DMS114 treated with DMSO at 0.1 percent for 48 hours (cell line): ENCODE data around the gene NLRC5.
"Not testable (repeated sequence)": the region's sequence is repeated elsewhere in the genome, so short reads cannot be mapped to it uniquely, and the experiment has no call there.

Source experiments
- DNase-seq: peaks from one replicate; lab custom pipeline; 2025; ENCODE audit not compliant: unreplicated experiment; lab: John Stamatoyannopoulos, UW

NLRC5 gene

DNA sequence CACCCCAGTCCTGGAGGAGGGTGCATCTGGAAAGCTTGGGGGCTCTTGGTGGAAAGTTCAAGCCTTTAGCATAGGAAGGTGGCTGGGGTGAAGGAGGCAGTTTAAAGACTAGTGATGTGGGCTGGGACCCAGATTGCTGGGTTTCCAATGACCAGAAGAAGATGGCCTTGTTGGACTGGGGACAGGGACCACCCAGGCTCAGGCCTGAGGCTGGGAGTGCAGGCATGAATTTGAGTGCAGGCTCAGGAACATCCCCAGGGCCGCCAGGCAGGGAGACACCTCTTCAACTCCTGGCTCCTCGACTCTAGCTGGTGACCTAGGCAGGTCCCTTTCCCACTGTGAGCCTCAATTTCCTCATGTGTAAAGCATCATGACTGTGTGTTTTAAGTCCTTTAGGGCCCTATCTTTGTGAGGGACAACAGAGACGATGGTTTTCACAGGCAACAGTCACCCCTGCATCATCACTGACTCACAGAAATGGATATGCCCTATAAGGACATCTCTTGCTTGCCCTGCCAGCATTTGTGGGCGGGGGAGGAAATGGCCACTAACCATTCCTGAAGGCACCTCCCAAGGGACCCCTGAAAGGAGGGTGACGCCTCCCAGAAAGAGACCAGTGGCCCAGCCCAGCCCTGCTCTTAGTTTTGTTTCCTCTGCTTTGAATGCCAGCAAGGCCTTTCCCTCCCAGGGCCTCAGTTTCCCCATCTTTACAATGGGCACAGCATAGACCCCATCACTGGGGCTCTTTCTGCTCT, 11.1 kb downstream of the NLRC5 start:
- DNase-seq, result no peak

- no peak for DNase-seq
Measured at GRCh38 chr16:57001026-57001679, 11.8 kb downstream of the NLRC5 start.

DNA sequence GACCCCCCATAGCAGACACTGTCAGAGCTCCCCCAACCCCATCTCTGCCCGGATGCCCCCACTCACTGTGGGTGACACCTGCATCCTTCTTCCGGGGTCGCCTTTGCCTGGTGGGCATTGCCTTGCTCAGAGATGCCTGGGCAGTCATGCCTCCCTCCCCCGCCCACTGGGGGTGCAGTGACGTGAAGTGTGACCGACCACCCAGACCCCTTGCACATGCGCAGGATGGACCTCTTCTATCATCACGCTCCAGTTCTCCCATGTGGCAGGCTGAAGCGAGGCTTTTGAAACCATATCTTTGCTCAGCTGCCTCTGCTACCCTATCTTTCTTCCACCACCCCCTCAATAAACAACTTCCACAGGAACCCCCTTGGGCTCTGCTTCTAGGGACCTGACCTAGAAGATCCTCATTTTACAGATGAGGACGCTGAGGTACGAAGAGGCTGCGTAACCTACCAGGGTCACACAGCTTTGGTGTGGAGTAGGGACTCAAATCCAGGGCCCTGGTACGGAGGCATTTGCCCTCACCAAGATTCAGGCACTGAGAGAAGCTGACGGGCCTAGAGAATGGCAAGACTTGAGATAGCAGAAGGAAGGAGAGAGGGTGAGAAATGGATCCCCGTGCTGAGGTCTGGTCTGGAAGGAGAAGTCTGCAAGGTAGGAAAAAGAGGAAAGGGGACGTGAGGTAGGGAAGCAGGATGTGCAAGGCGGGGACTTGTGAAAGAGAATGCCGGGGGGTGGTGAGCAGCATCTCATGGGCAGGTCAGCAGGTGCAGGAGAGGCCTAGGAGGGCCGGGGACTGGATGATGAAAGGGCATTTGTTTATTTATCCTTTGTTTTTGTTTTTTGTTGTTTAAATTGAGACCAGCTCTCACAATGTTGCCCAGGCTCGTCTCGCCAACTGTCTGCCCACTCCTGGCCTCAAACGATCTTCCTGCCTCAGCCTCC, 14.4 kb downstream of the NLRC5 start:
- no peak for DNase-seq

DNA sequence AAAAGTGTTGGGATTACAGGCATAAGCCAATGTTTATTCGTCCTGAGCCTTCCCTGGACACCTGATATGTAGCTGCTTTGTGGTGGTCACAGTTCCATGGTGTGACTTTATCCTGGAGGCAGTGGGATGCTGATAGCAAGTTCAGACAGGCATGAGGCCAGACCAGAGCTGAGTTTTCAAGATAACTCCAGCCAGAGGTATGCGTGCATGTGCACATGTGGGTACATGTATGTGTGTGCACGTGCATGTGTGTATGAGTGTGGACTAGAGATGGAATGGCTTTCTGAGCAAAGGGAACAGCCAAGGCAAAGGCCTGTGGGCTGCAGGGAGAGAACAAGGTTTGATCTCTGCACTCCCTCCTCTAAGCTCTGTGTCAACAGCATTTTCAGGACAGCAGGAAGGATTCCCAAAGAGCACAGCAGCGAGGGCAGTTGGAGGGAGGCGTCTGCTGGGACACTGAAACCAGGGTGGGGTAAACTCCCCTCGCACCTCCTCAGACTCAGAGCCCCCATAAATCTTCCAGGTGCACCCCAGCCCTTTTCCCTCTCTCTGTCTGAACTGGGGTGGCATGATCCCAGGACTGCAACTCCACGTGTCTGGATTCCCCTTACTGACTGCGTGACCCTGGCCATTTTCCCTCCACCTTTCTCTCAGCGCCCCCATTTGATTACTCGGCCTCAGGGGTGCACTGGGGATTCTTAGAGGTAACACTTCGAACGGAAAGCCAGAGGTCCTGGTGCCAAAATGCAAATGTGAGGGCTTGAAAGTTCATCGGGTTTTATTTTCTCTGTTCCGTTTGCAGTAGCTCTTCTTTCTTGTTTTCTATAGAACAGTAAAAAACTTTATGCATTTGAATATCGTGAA, 15.3 kb downstream of the NLRC5 start:
- no peak for DNase-seq

DNA sequence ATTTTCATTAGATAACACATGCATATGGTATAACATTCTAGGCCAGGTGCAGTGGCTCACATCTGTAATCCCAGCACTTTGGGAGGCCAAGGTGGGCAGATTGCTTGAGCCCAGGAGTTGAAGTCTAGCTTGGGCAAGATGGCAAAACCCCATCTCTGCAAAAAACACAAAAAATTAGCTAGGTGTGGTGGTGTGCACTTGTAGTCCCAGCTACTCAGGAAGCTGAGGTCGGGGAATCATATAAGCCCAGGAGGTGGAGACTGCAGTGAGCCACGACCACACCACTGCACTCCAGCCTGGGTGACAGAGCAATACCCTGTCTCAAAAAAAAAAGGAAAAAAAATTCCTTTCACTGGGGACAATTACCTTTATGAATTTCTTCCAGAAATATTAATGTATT, 16.2 kb downstream of the NLRC5 start:
- not testable (repeated sequence) for DNase-seq

GRCh38 chr16:57007050-57007449, 17.7 kb downstream of the NLRC5 start:
- no peak for DNase-seq

- DNase-seq, result no peak
Measured at GRCh38 chr16:57007530-57007929, 18.2 kb downstream of the NLRC5 start.

- no peak for DNase-seq
Measured at GRCh38 chr16:57008440-57008839, 19.1 kb downstream of the NLRC5 start.

GRCh38 chr16:57009643-57010170, 20.4 kb downstream of the NLRC5 start:
- no peak for DNase-seq

- DNase-seq, result no peak
Measured at GRCh38 chr16:57012353-57012752, 23.0 kb downstream of the NLRC5 start.

GRCh38 chr16:57013229-57013628, 23.9 kb downstream of the NLRC5 start:
- DNase-seq, result no peak

DNA sequence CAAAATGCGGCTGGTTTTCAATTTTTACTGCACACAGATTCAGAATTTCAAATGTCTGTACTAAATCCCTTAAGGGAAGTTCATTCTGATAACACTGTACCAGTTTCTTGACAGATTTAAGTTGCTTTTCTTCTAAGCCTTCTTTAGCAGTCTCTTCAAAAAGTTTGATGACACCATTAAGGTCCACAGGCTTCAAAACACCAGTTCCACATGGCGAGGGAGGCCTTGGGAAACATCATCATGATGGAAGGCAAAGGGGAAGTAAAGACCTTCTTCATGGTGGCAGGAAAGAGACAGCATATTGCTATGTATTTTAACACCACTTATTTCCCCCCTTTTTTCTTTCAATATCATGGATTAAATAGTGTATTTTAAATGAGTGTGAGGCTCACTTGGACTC, 24.5 kb downstream of the NLRC5 start:
- DNase-seq, result no peak

DNA sequence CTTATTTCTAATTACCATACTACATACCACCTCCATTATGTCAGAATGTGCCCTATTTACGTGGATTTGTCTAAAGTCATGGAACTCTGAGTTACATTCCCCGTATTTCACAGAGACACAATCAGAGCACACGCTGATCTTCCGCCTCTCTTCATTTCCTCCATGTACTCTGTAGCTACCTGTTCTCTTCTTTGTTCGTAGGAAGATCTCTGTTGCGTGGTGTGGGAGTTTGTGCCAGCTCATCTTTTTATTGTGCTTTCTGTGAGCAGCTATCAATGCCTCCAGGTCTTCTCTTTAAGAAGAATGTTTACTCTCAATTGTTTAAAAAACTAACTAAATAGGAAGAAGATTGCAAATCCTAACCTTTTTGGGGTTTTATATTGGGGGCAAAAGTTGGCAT, 26.9 kb downstream of the NLRC5 start:
- no peak for DNase-seq

- no peak for DNase-seq
Measured at GRCh38 chr16:57016831-57017230, 27.5 kb downstream of the NLRC5 start.

GRCh38 chr16:57017251-57017650, 27.9 kb downstream of the NLRC5 start:
- no peak for DNase-seq

DNA sequence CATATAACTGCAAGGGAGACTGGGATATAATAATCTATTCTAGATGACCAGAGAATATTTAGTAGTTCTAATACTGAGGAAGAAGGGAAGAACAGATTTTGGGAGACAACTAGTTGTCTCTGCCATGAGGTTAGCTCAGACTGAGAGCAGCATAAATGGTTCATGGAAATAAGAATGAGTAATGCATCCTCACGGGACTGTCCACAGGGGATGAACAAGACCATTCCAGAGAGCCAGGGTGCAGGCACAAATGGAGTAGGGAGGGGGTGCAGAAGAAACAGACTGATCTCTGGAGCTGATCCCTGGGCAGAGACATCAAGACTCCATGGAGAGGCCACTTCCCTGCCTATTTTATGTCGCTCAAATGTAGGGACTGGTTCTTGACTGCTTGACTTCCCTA, 30.4 kb downstream of the NLRC5 start:
- DNase-seq, result no peak

DNA sequence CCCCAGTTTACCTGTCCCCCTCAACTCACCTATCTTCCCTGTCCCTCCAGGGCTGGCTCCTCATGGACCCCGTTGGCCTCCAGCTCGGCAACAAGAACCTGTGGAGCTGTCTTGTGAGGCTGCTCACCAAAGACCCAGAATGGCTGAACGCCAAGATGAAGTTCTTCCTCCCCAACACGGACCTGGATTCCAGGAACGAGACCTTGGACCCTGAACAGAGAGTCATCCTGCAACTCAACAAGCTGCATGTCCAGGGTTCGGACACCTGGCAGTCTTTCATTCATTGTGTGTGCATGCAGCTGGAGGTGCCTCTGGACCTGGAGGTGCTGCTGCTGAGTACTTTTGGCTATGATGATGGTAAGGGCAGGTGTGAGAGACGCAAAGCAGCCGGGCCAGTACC, 31.3 kb downstream of the NLRC5 start:
- DNase-seq, result no peak

- no peak for DNase-seq
Measured at GRCh38 chr16:57021757-57022156, 32.4 kb downstream of the NLRC5 start.

- no peak for DNase-seq
Measured at GRCh38 chr16:57022445-57022844, 33.1 kb downstream of the NLRC5 start.

DNA sequence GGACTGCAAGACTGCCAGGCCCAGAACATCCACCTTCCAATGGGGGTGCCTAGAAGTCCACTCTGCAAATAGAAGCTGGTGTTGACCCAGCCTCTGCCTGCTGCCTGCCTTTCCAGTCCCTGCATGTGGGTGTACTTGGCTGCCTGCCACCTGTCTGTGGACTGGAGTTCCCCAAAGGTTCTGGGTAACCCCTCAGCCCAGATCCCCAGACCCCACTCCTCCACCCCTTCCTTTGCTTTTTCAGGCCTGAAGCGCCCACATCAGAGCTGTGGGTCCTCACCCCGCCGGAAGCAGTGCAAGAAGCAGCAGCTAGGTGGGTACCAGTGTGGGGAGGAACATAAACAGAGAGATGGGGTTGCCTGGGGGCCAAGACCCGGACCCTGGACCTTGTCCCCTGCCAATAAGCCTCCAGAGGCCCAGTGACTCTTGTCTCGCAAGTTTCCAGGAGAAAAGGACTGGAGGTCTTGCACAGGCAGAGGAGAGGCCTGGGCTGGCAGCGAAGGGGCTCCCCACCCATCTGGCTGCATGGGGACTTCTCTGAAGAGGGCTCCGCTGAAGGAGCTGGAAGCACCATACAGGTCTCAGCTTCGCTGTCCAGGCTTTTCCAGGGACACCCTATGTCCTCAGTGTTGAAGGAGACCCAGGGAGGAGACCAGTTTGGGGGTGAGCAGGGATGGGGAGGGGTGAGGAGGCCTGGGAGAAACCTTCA, 34.3 kb downstream of the NLRC5 start:
- no peak for DNase-seq
